Urothelium cell line (cell line): ENCODE measurements around the gene CLEC19A.
A peak's percentile ranks its signal among the peaks of the same experiment; 100 is the strongest.
"Not testable (repeated sequence)": the region's sequence is repeated elsewhere in the genome, so short reads cannot be mapped to it uniquely, and the experiment has no call there.

Source experiments
- DNase-seq: peaks from one replicate; pipeline ENCODE4 v3.0.0; 2011; ENCODE audit warnings: low spot score, mixed read lengths
- FAIRE-seq: peaks from 2 replicates; lab custom pipeline; 2011; peaks lifted over from hg19 to GRCh38; lab: Jason Lieb, UNC

Gene CLEC19A

DNA sequence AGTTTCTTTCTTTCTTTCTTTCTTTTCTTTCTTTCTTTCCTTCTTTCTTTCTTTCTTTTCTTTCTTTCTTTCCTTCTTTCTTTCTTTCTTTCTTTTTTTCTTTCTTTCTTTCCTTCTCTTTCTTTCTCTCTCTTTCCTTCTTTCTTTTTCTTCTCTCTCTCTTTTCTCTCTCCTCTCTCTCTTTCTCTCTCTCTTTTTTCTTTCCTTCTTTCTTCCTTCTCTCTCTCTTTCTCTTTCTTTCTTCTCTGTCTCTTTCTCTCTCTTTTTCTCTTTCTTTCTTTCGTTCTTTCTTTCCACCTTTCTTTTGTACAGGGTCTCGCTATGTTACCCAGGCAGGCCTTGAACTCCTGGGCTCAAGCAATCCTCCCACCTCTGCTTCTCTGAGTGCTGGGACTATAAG, 35.7 kb downstream of the CLEC19A start:
- not testable (repeated sequence) for FAIRE-seq, DNase-seq

DNA sequence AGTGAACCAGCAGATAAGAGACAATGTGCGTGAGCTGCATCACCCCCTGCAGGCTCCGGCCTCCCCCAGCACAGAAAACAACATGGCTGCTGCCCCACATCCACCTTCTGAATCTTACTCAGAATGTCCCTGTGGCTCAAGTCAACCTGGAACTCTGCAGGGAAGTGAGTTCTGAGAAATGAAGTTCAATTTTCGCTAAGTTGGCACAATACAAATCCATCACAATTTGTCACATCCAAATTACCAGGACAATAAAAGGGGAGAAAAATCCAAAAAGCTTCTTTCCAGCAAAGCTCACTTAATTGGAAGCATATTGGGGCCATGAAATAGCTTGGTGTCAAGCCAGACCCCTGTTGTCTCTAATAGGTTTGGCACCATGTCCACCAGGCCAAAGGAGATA, 38.1 kb downstream of the CLEC19A start:
- FAIRE-seq = no peak
- no peak for DNase-seq

DNA sequence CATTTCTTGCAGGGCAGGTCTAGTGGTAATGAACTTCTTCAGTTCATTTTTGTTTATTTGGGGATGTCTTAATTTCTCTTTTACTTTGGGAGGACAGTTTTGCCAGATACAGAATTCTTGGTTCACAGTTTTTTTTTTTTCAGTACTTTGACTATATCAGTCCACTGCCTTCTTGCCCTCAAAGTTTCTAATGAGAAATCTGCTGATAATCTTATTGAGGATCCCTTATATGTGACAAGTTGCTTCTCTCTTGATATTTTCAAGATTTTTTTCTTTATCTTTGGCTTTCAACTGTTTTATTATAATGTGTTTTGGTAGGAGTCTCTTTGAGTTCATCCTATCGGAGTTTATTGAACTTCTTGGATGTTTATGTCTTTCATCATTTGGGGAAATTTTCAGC, 42.8 kb downstream of the CLEC19A start:
- FAIRE-seq = no peak
- DNase-seq = no peak

DNA sequence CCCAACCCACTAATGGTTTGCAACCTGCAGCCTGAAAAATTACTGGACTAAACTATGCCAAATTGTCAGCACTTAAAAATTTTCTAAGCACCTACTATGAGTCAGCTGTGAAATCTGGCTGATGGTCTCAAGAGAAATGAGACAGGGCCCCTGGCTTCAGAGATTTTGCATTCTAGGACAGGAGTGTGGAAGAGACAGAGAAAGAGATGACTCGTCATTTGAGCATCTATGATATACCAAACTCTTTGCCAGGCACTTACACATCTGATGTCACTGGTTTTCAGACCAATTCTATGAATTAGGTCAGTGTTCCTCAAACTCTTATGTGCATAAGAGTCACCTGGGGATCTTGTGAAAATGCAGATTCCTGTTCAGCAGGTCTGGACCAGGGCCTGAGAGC, 44.4 kb downstream of the CLEC19A start:
- no peak for FAIRE-seq
- peak; percentile 65 for DNase-seq

DNA sequence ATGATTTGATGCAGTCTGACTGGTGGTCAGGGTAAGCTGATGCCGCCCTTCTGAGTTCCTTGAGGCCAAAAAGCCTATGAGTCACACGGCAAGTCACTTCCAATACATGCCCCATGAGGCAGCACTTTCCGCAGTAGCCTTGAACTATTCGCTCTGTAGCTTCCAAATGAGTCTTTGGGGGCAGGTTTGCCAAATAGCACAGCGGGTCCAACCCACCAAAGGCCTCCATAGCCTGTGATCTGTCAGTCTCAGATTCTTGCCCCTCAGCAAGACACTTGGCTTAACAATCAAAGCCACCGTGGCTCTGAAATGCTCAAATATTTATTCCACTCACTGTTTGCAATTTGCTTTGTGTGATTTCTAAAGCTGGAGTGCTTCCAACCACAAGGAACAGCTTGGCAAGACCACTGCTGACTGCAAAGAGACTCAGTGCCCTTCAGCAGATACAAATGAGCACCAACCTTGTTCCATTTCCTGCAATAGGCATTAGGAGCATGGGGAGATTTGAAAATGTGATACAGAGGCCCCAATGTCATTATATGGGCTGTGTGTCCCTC, 45.4 kb downstream of the CLEC19A start:
- DNase-seq (peak; percentile 76), FAIRE-seq (no peak)

DNA sequence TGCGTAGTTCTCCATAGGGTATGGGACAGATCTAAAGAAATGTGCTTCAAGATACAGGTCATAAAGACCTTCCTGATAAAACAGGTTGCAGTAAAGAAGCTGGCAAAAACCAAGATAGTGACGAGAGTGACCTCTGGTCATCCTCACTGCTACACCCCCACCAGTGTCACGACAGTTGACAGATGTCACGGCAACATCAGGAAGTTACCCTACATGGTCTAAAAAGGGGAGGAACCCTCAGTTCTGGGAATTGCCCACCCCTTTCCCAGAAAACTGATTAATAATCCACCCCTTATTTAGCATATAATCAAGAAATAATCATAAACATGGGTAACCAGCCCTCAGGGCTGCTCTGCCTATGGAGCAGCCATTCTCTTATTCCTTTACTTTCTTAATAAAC, 46.3 kb downstream of the CLEC19A start:
- DNase-seq = no peak
- no peak for FAIRE-seq

DNA sequence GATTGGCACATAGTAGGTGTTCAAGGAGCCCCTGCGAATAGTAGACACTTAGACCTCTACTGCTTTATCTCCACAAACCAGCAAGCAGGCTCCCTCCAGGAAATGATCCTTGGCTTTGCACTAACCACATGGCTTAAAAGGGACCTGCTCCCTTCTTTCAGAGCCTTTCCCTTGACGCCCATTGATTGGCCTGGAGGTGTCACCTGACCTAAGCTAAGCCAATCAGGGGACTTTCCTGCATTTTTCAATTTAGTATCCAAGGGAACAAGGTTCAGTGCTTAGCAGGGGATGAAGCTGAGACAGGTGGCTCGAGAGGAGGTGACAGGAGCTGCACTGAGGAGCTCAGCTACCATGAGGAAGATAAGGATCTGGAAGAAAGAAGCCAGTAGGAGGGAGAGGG, 52.8 kb downstream of the CLEC19A start:
- FAIRE-seq (no peak), DNase-seq (no peak)

DNA sequence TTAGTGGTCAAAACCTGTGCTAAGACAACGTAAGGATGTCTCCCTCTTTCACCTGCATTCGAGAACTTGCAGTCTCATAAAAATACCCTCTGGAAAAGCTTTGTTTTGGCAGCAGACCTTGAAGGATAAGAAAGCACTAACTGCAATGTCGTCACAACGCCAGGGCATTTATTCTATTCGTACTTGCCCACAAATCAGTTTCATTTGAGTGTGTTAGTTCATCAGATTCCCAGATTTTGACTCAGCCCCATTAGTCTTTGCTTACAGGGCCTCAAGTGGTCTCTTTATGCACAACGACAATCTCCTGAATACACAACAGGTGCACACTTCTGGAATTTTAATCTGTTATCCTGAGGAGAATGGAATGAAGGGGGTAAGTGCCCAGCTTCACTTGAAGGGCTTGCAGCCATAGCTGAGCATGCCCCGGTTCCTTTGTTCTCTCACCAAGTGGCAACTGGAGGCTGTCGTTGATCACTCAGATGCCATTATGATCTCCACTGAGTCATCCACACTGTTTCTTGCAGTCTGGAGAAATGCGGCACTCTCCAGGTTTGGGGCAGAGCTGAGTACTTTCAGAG, 58.8 kb downstream of the CLEC19A start:
- DNase-seq (no peak), FAIRE-seq (no peak)

DNA sequence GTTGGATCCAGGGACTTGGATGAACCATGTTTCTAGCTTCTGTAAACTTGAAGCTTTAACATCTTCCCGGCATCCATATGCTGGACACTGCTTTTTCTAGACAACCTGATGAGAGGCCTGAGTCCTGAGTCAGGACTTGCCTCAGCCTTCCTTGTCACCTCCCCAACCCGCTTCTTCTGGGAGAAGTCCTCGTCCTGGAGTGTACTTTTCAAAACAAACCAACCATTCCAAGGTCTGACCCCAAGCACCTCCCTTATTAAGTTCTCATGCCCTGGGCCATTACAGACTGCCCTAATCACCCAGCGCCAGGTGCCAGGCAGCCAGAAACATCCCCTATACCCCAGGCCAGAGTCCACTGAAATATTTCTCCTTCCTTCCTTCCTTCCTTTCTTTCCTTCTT, 59.4 kb downstream of the CLEC19A start:
- FAIRE-seq = no peak

DNA sequence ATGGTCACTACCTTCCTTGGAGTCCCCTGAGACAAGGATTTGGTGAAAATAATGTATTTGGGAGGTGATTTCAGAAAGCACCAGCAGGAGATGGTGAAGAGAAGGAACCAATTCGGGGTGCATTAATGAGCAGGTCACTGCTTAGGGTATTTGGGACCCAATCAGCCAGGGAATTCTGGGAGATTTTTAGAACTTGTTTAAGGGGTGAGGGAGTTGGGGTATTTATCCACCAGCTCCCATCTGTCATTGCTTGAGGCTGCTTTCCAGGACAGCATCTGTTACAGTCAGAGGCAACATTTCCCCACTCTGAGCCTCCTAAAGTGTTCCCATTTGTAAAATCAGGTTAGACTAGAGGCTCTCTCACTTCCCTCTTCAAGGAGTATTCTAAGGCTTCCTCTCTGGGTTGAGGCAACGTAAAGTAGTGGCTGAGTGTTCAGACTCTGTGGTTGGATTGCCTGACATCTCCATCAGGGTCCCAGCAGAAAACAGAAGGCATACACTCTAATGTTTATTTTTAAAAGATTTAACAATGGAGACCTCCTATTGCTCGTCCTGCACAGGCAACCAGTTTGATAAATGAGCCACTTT, 60.9 kb downstream of the CLEC19A start:
- DNase-seq (no peak), FAIRE-seq (no peak)

More for the DNA sequence above, 59.4 kb downstream of the CLEC19A start:
- no peak for DNase-seq

DNA sequence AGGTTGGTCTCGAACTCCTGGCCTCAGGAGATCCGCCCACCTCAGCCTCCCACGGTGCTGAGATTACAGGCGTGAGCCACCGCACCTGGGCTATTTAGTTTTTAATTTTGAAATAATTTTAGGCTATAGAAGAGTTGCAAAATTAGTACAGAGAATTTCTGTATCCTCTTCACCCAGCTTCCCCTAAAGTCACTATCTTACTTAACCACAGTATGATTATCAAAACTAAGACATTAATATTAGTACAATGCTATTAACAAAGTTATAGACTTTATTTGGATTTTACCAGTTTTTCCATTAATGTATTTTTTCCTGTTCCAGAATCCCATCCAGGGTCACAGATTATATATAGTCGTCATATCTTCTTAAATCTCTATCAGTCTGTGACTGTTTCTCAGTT, 62.6 kb downstream of the CLEC19A start:
- no peak for FAIRE-seq
- no peak for DNase-seq

DNA sequence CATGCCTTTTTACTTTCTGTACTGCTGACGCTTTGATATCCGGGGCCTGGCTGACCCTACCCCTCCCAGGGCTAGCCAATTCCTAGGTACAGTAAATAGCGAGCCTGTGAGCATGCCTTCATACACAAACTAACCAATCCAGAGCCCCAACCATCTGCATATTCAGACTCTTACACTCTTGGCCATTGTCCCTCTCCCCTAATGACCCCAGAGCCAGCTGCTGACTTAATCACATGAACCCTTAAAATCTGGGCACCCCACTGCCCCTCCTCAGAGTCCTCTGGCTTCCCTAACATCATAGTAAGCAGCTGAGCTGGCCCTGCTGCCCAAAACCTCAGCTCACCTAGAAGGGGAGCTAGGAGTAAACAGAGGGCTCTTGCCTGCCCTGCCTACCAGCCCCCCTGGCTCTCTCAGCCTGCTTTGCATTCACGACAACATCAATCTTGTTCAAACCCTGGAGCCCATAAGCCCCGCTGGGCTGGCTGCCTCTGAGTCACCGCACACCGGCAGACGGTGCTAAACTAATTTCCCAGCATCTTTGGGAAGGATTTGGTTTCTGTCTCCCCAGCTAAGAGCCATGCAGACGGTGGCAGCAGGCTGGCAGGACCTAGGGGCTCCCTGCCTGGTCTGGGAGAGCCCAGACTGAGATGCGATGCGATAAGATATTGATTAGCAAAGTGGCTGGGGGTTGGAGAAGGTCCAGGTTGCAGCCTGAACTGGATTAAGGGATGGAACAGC, 63.2 kb downstream of the CLEC19A start:
- no peak for FAIRE-seq

DNA sequence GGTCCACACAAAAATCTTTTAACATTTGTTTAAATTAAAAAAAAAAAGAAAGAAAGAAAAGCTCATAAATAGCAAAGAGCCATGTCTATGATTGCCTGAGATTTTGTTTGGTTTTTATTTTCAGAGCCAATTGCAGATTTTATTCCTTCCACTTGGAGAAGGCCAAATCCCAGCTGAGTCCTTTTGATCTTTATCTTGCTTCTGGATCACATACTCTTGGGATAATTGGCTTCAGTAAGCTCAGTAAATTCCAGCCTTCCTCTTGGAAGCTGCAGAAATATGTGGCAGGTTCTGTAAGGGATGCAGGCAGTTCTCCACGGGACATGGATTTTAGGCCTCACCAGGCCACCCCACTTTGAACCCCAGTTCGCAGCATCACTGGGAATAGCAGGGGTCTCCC, 68.8 kb downstream of the CLEC19A start:
- no peak for FAIRE-seq

More for the DNA sequence above, 63.2 kb downstream of the CLEC19A start:
- peak; percentile 20 for DNase-seq

DNA sequence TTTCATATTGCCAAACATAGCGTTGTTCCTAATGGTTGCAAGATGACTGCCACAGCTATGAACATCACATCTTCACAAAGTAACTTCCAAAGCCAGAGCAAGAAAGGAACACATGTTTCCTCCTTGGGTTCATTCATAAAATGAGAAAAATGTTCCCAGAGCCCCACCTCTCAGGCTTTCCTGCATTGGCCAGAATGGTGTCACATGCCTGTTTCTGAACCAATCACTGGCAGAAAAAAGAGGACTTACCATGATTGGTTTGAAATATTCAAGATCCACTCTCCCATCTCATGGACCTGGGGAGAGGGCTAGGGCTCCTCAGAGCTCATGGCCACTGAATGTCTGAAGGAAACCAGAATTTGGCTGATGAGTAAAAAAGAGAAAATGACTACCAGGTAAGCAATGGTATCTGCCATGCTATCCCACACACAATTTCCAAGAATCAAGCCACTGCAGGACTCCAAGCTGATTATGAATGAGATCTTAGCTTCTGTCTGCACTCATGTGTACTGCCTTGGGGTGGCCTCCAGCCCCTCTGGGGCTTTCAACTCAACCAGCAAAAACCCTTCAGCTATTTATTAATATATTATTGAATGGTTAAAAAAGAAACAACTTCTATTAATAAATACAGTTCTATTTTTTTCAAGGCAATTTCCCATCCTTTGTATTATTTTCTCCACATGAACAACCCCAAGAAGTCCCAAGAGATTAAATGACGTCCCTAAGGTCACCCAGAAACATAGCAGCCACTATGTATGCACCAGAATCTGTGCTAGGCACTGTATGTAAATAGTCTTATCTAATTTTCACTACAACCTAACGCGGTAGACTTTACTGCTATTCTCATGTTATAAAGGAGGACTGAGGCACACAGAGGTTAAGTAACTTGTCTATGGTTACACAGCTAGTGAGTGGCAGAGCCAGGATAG, 70.8 kb downstream of the CLEC19A start:
- FAIRE-seq = no peak

More for the DNA sequence above, 68.8 kb downstream of the CLEC19A start:
- no peak for DNase-seq

DNA sequence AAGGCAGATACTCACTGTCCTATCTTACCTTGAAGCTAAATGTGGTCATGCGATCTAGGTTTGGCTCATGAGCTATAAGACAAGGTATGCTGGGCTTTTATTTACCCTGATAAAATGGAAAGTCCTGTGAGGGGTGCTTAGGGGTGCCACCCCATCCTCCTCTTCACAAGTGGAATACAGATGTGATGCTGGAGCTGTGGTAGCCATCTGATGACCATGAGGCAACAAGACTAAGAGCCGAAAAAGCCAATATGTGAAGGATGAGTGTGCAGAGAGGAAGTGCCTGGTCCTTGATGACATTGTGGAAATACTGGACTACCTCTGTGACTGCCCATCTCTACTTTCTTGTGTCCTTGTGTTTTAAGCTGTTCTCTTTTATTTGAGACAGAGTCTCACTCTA, 74.0 kb downstream of the CLEC19A start:
- no peak for DNase-seq
- no peak for FAIRE-seq

More for the DNA sequence above, 70.8 kb downstream of the CLEC19A start:
- DNase-seq = no peak
